K562 (cell line): ENCODE data around the gene RNU6-1. TPM values are rescaled to one million over a fixed set of nuclear protein-coding genes. Genes with fewer than 3 reads are reported as not detected.

Experiments
- ATAC-seq: fragments of 200-7000 bp; cut with Tn5 transposase; 3 replicates; pipeline ENCODE4 v1.9.1; 2020; ENCODE audit warnings: moderate library complexity
- BruUV-seq: library from RNA; stranded (reverse); fragments of 400-500 nt; replicated peaks from 2 replicates; lab custom pipeline; 2021; lab: Mats Ljungman, UMichigan
- CTCF ChIA-PET: fragments of 300-600 bp; formaldehyde crosslinking; extraction: SDS; loops from one replicate; lab custom pipeline; 2021; ENCODE audit warnings: low intra/inter-chr PET ratio; lab: Yijun Ruan, JAX
- POLR2A ChIA-PET: fragments of 300-600, 350-650 bp; sonication (Branson Sonifier 250); formaldehyde crosslinking; extraction: SDS; loops from one replicate; lab custom pipeline; 2021; ENCODE audit warnings: antibody characterized with exemption, inconsistent platforms; lab: Yijun Ruan, JAX
- DNase-seq, 4 experiments: peaks; one replicate each; pipeline versions ENCODE4 v3.0.0 to v3.0.0-alpha.2; 2011 to 2018; ENCODE audit warnings: low spot score in 3 of 4, mixed read lengths in 3 of 4; ENCODE audit errors: extremely low read depth in 1 of 4
- FAIRE-seq: peaks from 2 replicates; lab custom pipeline; 2011; peaks lifted over from hg19 to GRCh38; lab: Jason Lieb, UNC
- H2AFZ ChIP-seq: 2 replicates; pipeline ENCODE4 v1.6.0; 2011; ENCODE audit warnings: low read depth, low read length, control low read depth, inconsistent platforms
- H3K27ac ChIP-seq: fragments of 200-600 bp; 3 replicates; pipeline ENCODE4 v1.8.0; 2011; ENCODE audit warnings: low read depth, mild to moderate bottlenecking, control low read depth, inconsistent platforms, low read length, moderate library complexity, mixed read lengths; ENCODE audit errors: extremely low read depth
- H3K27me3 ChIP-seq, 2 experiments: fragments of 300-600 bp in 1 of 2; 2 replicates in 1 of 2; 3 replicates in 1 of 2; pipeline versions ENCODE4 v1.6.0 to v1.8.0; 2011; ENCODE audit warnings: inconsistent platforms in 2 of 2, low read length in 2 of 2, mild to moderate bottlenecking in 1 of 2, mixed read lengths in 1 of 2, moderate library complexity in 1 of 2; ENCODE audit not compliant: control insufficient read depth in 2 of 2, insufficient read depth in 2 of 2
- H3K36me3 ChIP-seq: fragments of 300-600 bp; 3 replicates; pipeline ENCODE4 v1.8.0; 2011; ENCODE audit warnings: mild to moderate bottlenecking, low read length, inconsistent platforms; ENCODE audit not compliant: control insufficient read depth, insufficient read depth
- H3K4me1 ChIP-seq, 2 experiments: fragments of 200-600 bp in 1 of 2; replicated peaks in 1 of 2; 2 replicates in 1 of 2; 3 replicates in 1 of 2; pipeline versions ENCODE4 v1.5.1 to v1.8.0; 2011; ENCODE audit warnings: inconsistent platforms in 2 of 2, low read length in 2 of 2, mild to moderate bottlenecking in 1 of 2, mixed read lengths in 1 of 2, moderate library complexity in 1 of 2; ENCODE audit not compliant: control insufficient read depth in 2 of 2, insufficient read depth in 2 of 2
- H3K4me2 ChIP-seq: 2 replicates; pipeline ENCODE4 v1.6.1; 2011; ENCODE audit warnings: low read length, control low read depth, inconsistent platforms, mixed read lengths; ENCODE audit not compliant: insufficient read depth
- H3K4me3 ChIP-seq: fragments of 200-600 bp; sonication (generic), shearing (Covaris generic); 2 replicates; pipeline ENCODE4 v1.5.1; 2016; ENCODE audit warnings: control low read depth, inconsistent platforms
- H3K79me2 ChIP-seq: fragments of 200-600 bp; 3 replicates; pipeline ENCODE4 v1.8.0; 2011; ENCODE audit warnings: low read length, inconsistent platforms; ENCODE audit not compliant: control insufficient read depth, insufficient read depth
- H3K9ac ChIP-seq, 2 experiments: 2 replicates each; pipeline versions ENCODE4 v1.6.0 to v1.6.1; 2011; ENCODE audit warnings: low read depth in 2 of 2, low read length in 2 of 2, control low read depth in 1 of 2, inconsistent platforms in 1 of 2, mild to moderate bottlenecking in 1 of 2, mixed read lengths in 1 of 2; ENCODE audit not compliant: insufficient read depth in 1 of 2
- H3K9me1 ChIP-seq: one replicate; pipeline ENCODE4 v1.6.0; 2011; ENCODE audit warnings: inconsistent platforms, mild to moderate bottlenecking, low read length, moderate library complexity; ENCODE audit not compliant: control insufficient read depth, insufficient read depth
- H3K9me3 ChIP-seq: replicated peaks from 2 replicates; pipeline ENCODE4 v1.5.1; 2011; ENCODE audit warnings: low read depth, low read length, inconsistent platforms; ENCODE audit not compliant: control insufficient read depth, insufficient read depth
- H4K20me1 ChIP-seq: replicated peaks from 2 replicates; pipeline ENCODE4 v1.6.1; 2011; ENCODE audit warnings: low read length, inconsistent platforms, mixed read lengths; ENCODE audit not compliant: control insufficient read depth, insufficient read depth
- CXXC5 ChIP-seq: fragments of 250-450 bp; sonication (Bioruptor Pico); IDR thresholded peaks from 2 replicates; pipeline ENCODE4 v1.8.0; 2022; ENCODE audit warnings: inconsistent platforms, mild to moderate bottlenecking, moderate library complexity
- FOXA1 ChIP-seq: fragments of 450-650 bp; IDR thresholded peaks from 2 replicates; pipeline ENCODE4 v1.6.1; 2016; ENCODE audit warnings: mild to moderate bottlenecking, borderline replicate concordance
- HDAC1 ChIP-seq, 2 experiments: fragments of 450-650 bp; IDR thresholded peaks; 2 replicates each; pipeline ENCODE4 v1.6.1; 2016 to 2017; ENCODE audit warnings: inconsistent platforms in 1 of 2, mild to moderate bottlenecking in 1 of 2, moderate library complexity in 1 of 2
- LARP7 ChIP-seq: fragments of 450-650 bp; IDR thresholded peaks from 2 replicates; pipeline ENCODE4 v1.6.1; 2016
- OTX1 ChIP-seq: fragments of 450-650 bp; formaldehyde crosslinking; IDR thresholded peaks from 2 replicates; pipeline ENCODE4 v1.4.0; 2022; ENCODE audit warnings: mild to moderate bottlenecking
- POLR2A ChIP-seq: fragments of 450-650 bp; conservative IDR thresholded peaks from 2 replicates; pipeline ENCODE4 v1.6.1; 2016
- RBM25 ChIP-seq: fragments of 200-400 bp; formaldehyde crosslinking; IDR thresholded peaks from 2 replicates; pipeline ENCODE4 v1.6.1; 2018; ENCODE audit warnings: low read length, low read depth, moderate library complexity; ENCODE audit not compliant: severe bottlenecking
- SMC3 ChIP-seq: conservative IDR thresholded peaks from 2 replicates; pipeline ENCODE4 v1.6.1; 2011; ENCODE audit warnings: low read depth, low read length, improper control_type of control experiment; ENCODE audit not compliant: insufficient read depth
- STAG1 ChIP-seq: sonication (generic); formaldehyde crosslinking; IDR thresholded peaks from 2 replicates; pipeline ENCODE4 v1.5.0; 2020; ENCODE audit warnings: missing genetic modification reagents, borderline replicate concordance
- ZHX1 ChIP-seq: fragments of 150-350 bp; conservative IDR thresholded peaks from 2 replicates; pipeline ENCODE4 v1.6.1; 2014; ENCODE audit warnings: low read length
- ZNF133 ChIP-seq: fragments of 250-450 bp; sonication (Bioruptor Pico); IDR thresholded peaks from 2 replicates; pipeline ENCODE4 v1.4.0; 2020; ENCODE audit warnings: mild to moderate bottlenecking
- ZNF175 ChIP-seq: fragments of 200-800 bp; sonication (Bioruptor generic); IDR thresholded peaks from 2 replicates; pipeline ENCODE4 v1.6.1; 2016; ENCODE audit warnings: low read depth, mild to moderate bottlenecking, missing genetic modification characterization, missing compliant biosample characterization
- ZNF740 ChIP-seq, 3 experiments: fragments of 200-800 bp in 1 of 3; sonication (Bioruptor generic) in 1 of 3; sonication (generic) in 1 of 3; formaldehyde crosslinking in 1 of 3; IDR thresholded peaks; 2 replicates each; pipeline versions ENCODE4 v1.6.1 to v1.8.0; 2016 to 2022; ENCODE audit warnings: mild to moderate bottlenecking in 2 of 3, missing compliant biosample characterization in 2 of 3, missing genetic modification characterization in 2 of 3, missing genetic modification reagents in 1 of 3
- WGBS: fragments of 100-300 bp; shearing (Covaris generic); methylation state at CpG from one replicate; pipeline ENCODE4 v1.1.6; 2016; ENCODE audit warnings: low coverage, mixed read lengths; ENCODE audit not compliant: insufficient coverage; ENCODE audit errors: missing lambda C conversion rate; 5-methylcytosine and 5-hydroxymethylcytosine counted together
- in situ Hi-C: fragments of 300-500 bp; cut with MboI; formaldehyde crosslinking; loops from 4 replicates; pipeline ENCODE4 v1.15.0; 2018; ENCODE audit warnings: inconsistent platforms, mixed read lengths
- intact Hi-C: fragments of 100-400 bp; cut with micrococcal nuclease; formaldehyde crosslinking; loops from 2 replicates; pipeline ENCODE4 v1.14.2; 2022
- polyA plus RNA-seq, 8 experiments: library from polyadenylated mRNA; depleted of rRNA in 4 of 8; stranded (reverse) in 5 of 8; unstranded in 3 of 8; fragments of >200 nt; fragmentation: Nextera tagmentation in 2 of 8; fragmentation: Illumina TruSeq in 1 of 8; extraction: Ambion mirVana in 2 of 8; extraction: Trizol in 1 of 8; gene quantifications; 2 replicates each; pipeline versions ENCODE4 v1.2.1 to v1.2.3, GENCODE V29; 2011 to 2014; ENCODE audit warnings: inconsistent platforms in 1 of 8, missing spikeins in 1 of 8
- total RNA-seq, 7 experiments: library from RNA; depleted of rRNA in 6 of 7; stranded (reverse); fragments of >200 nt in 6 of 7; fragmentation: Illumina TruSeq in 2 of 7; extraction: Trizol in 2 of 7; gene quantifications; 2 replicates each; pipeline versions ENCODE4 v1.2.1 to v1.2.3, GENCODE V29; 2011 to 2021; ENCODE audit warnings: low replicate concordance in 1 of 7

The RNU6-1 gene
- total and polyA plus RNA-seq, 9 of the 15 experiments (the other 6 are each of a cell fraction or from before 2014, with no cell fraction given) = not detected

- Histone ChIP-seq H3K9me3 (no peaks in the 10 kb centered on the region; the same call in 1 of the 2 replicates), H3K9me1 (no peaks in the 10 kb centered on the region), H3K4me3 (no peak overlapping the region), H3K27ac (no peak overlapping the region), H3K27me3 (peaks cover 24 to 39% of the 10 kb centered on the region in 2 experiments; a peak in 4 of 5 replicates), H3K36me3 (no peaks in the 10 kb centered on the region), H2AFZ (no peak overlapping the region), H3K4me2 (no peak overlapping the region), H4K20me1 (peaks cover 6% of the 10 kb centered on the region), H3K4me1 (peaks cover 0 to 32% of the 10 kb centered on the region in 2 experiments; a peak in 2 of 5 replicates), H3K9ac (no peak overlapping the region), H3K79me2 (no peaks in the 10 kb centered on the region)
- ChIA-PET POLR2A (no interaction called here), CTCF (no interaction called here)
- in situ Hi-C loops = no loop called here
- intact Hi-C loops = no loop called here
- 84% methylated on average over 48 of the region's 77 CpGs for WGBS
- FAIRE-seq = no peak
- TF ChIP-seq OTX1 (CRISPR knock-in tag) (no peak), SMC3 (no peak), FOXA1 (no peak), CXXC5 (CRISPR knock-in tag) (no peak), POLR2A (no peak), STAG1 (CRISPR knock-in tag) (no peak), ZNF740 (CRISPR knock-in tag; IDR thresholded peaks at IDR 0.05) (no peak), ZNF740 (tag; IDR thresholded peaks at IDR 0.05) (no peak), RBM25 (no peak), ZHX1 (no peak), ZNF175 (CRISPR knock-in tag) (no peak), ZNF133 (CRISPR knock-in tag) (no peak), HDAC1 (IDR thresholded peaks at IDR 0.05) (no peak), LARP7 (no peak)
- no peak for ATAC-seq
- no peak for DNase-seq
- no TSS peak for BruUV-seq
Measured at GRCh38 chr15:67825881-67826716, 13.7 kb downstream of the RNU6-1 start.
